HL-60 (cell line): ENCODE data around the gene ATF6B.

Experiments used
- DNase-seq, 2 experiments: peaks; one replicate each; pipeline ENCODE4 v3.0.0-alpha.2; 2010 to 2020; ENCODE audit warnings: low read depth in 1 of 2, low spot score in 1 of 2
- H3K27ac ChIP-seq: fragments of 250-450 bp; sonication (Bioruptor Pico); replicated peaks from 2 replicates; pipeline ENCODE4 v1.5.1; 2020; ENCODE audit warnings: mild to moderate bottlenecking, moderate library complexity
- H3K27me3 ChIP-seq: fragments of 250-450 bp; sonication (Bioruptor Pico); 2 replicates; pipeline ENCODE4 v1.5.1; 2021; ENCODE audit warnings: mild to moderate bottlenecking, moderate library complexity; ENCODE audit not compliant: insufficient read depth, poor library complexity, severe bottlenecking
- H3K4me3 ChIP-seq: replicated peaks from 2 replicates; pipeline ENCODE4 v1.5.1; 2011; ENCODE audit warnings: mild to moderate bottlenecking, control low read depth, low read length; ENCODE audit not compliant: insufficient read depth
- CTCF ChIP-seq: IDR thresholded peaks from one replicate; pipeline ENCODE4 v1.5.1; 2011; ENCODE audit warnings: low read length, control low read depth, inconsistent platforms; ENCODE audit not compliant: insufficient read depth
- GABPA ChIP-seq: IDR thresholded peaks from 2 replicates; pipeline ENCODE4 v1.6.1; 2012; ENCODE audit warnings: low read depth
- POLR2AphosphoS5 ChIP-seq: IDR thresholded peaks from 2 replicates; pipeline ENCODE4 v1.6.1; 2012; ENCODE audit warnings: low read depth
- REST ChIP-seq: IDR thresholded peaks from 2 replicates; pipeline ENCODE4 v1.6.1; 2012; ENCODE audit warnings: low read depth; ENCODE audit not compliant: insufficient replicate concordance
- SPI1 ChIP-seq: IDR thresholded peaks from 2 replicates; pipeline ENCODE4 v1.6.1; 2012; ENCODE audit warnings: low read depth, mild to moderate bottlenecking, borderline replicate concordance

The ATF6B gene

GRCh38 chr6:32128751-32129296, 778 bp upstream of the ATF6B start:
- TF ChIP-seq GABPA (no peak), REST (no peak), POLR2AphosphoS5 (no peak), SPI1 (no peak), CTCF (no peak)
- Histone ChIP-seq H3K4me3 (peak overlapping the region; percentile 66), H3K27me3 (no peaks in the 10 kb centered on the region), H3K27ac (peak overlapping the region; percentile 82)
- DNase-seq, result no peak

DNA sequence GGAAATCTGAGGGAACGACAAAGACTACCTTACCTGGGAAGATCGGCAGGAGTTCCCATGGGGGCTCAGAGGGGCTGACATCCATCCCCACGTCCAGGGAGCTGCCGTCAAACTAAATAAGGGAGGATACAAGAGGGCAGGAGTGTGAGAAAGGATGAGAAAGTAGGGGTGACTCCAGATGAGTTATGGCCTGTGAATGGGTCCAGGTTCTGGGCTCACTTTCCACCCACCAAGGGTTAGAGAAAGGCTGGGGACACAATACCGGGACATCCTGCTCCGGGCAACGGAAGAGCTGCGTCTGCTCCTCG, 683 bp downstream of the ATF6B start:
- H3K27me3 ChIP-seq, result no peaks in the 10 kb centered on the region
- H3K4me3 ChIP-seq, result peak overlapping the region; percentile 99
- no peak for DNase-seq
- TF ChIP-seq POLR2AphosphoS5, result no peak
- TF ChIP-seq REST, result no peak
- TF ChIP-seq GABPA, result no peak
- TF ChIP-seq CTCF, result no peak
- H3K27ac ChIP-seq, result peak overlapping the region; percentile 79

DNA sequence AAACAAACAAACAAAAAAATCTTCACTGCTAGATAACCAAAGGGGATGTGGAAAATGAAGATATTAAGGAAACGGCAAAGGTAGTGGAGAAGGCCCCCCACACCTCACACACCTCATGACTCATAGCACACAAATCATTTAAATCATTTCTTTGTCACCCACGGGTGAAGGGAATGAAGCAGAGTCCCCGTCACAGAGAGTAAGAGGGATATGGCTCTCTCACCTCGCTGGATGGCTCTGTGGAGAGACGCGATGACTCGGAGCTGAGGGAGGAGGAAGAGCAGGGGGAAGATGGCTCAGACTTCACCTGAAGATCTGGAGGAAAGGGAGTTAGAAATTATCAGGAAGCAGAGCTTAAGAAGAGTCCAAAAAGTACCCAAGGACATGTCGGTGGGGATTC, 1.2 kb downstream of the ATF6B start:
- no peak for TF ChIP-seq CTCF
- no peak for TF ChIP-seq POLR2AphosphoS5
- TF ChIP-seq GABPA, result no peak
- no peak for TF ChIP-seq SPI1
- TF ChIP-seq REST, result no peak
- H3K27ac ChIP-seq, result peak overlapping the region; percentile 79

More for the DNA sequence above, 1.2 kb downstream of the ATF6B start:
- H3K27me3 ChIP-seq, result no peaks in the 10 kb centered on the region
- peak overlapping the region; percentile 99 for H3K4me3 ChIP-seq
- no peak for DNase-seq
